ENCODE results near the gene PDE4B. TPM values are rescaled to one million over a fixed set of nuclear protein-coding genes. Genes with fewer than 3 reads are reported as not detected.

The PDE4B gene
- polyA plus RNA-seq, 2 of the 4 experiments (the other 2 are of a cell fraction), result 20.2 to 56.8 TPM

DNA sequence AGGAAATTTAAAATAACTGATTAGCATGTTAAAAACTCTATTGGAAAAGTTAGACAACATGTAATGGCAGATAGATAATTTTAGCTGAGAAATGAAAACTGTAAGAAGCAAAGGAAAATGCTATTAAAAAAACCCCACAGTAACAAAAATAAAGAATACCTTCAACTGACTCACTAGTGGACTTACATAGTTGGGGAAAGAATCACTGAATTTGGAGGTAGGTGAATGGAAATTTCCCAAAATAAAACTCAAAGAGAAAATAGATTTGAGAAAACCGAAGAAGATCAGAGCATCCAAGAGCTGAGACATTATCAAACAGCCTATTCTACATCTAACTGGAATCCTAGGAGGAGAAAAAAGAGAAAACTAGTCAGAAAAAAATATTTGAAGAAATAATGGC lies 34.7 kb downstream of the PDE4B start:
- POLR2A ChIA-PET, result no interaction called here
- DNase-seq (ENCODE audit: low read depth in 1 of 2, low spot score in 1 of 2), result no peak

GRCh38 chr1:65830306-65830705 lies 37.6 kb downstream of the PDE4B start:
- Histone ChIP-seq H3K4me3 (no peak overlapping the region), H3K9me3 (no peaks in the 10 kb centered on the region), H3K4me1 (no peaks in the 10 kb centered on the region), H3K27ac (no peak overlapping the region), H3K4me2 (no peak overlapping the region)
- CTCF ChIA-PET, result no interaction called here
- POLR2A ChIA-PET, result no interaction called here
- TF ChIP-seq FOSL2 (IDR thresholded peaks at IDR 0.05), result no peak
- TF ChIP-seq FOSL2 (CRISPR knock-in tag; IDR thresholded peaks at IDR 0.05), result no peak
- TF ChIP-seq MAFK (IDR thresholded peaks at IDR 0.05; ENCODE audit: partially characterized antibody), result no peak
- no peak for TF ChIP-seq POLR2AphosphoS2 (conservative IDR thresholded peaks at IDR 0.05; ENCODE audit: low read length)
- no peak for TF ChIP-seq JUNB (IDR thresholded peaks at IDR 0.05)
- no peak for TF ChIP-seq MAZ (IDR thresholded peaks at IDR 0.05; ENCODE audit: borderline replicate concordance, low read depth, low read length)
- TF ChIP-seq HOXB13 (CRISPR knock-in tag; IDR thresholded peaks at IDR 0.05; ENCODE audit: low read depth), result no peak
- no peak for TF ChIP-seq HEYL (CRISPR knock-in tag; IDR thresholded peaks at IDR 0.05)
- TF ChIP-seq EHMT2 (IDR thresholded peaks at IDR 0.05; ENCODE audit: low read depth), result no peak
- no peak for TF ChIP-seq KDM5A (IDR thresholded peaks at IDR 0.05)
- no peak for TF ChIP-seq NPAS2 (CRISPR knock-in tag; IDR thresholded peaks at IDR 0.05; ENCODE audit: borderline replicate concordance)
- TF ChIP-seq HES2 (IDR thresholded peaks at IDR 0.05), result no peak
- no peak for TF ChIP-seq PHF8 (IDR thresholded peaks at IDR 0.05; ENCODE audit: borderline replicate concordance, low read depth)
- no peak for TF ChIP-seq TP53 (CRISPR knock-in tag; IDR thresholded peaks at IDR 0.05)
- ATAC-seq (no peak), FAIRE-seq (no peak), DNase-seq (ENCODE audit: low read depth in 1 of 2, low spot score in 1 of 2) (no peak)
- WGBS (ENCODE audit: missing lambda C conversion rate), result 80% methylated on average over 1 of the region's 1 CpG

More for the DNA sequence above, 34.7 kb downstream of the PDE4B start:
- H3K9me3 ChIP-seq, result no peaks in the 10 kb centered on the region
- no peak overlapping the region for H3K4me3 ChIP-seq
- H3K4me1 ChIP-seq, result no peaks in the 10 kb centered on the region
- no peak overlapping the region for H3K4me2 ChIP-seq
- ATAC-seq (no peak), FAIRE-seq (no peak)
- no peak overlapping the region for H3K27ac ChIP-seq
- WGBS (ENCODE audit: missing lambda C conversion rate), result 4% methylated on average over 1 of the region's 1 CpG
- CTCF ChIA-PET, result no interaction called here
- TF ChIP-seq, protein P1, sequence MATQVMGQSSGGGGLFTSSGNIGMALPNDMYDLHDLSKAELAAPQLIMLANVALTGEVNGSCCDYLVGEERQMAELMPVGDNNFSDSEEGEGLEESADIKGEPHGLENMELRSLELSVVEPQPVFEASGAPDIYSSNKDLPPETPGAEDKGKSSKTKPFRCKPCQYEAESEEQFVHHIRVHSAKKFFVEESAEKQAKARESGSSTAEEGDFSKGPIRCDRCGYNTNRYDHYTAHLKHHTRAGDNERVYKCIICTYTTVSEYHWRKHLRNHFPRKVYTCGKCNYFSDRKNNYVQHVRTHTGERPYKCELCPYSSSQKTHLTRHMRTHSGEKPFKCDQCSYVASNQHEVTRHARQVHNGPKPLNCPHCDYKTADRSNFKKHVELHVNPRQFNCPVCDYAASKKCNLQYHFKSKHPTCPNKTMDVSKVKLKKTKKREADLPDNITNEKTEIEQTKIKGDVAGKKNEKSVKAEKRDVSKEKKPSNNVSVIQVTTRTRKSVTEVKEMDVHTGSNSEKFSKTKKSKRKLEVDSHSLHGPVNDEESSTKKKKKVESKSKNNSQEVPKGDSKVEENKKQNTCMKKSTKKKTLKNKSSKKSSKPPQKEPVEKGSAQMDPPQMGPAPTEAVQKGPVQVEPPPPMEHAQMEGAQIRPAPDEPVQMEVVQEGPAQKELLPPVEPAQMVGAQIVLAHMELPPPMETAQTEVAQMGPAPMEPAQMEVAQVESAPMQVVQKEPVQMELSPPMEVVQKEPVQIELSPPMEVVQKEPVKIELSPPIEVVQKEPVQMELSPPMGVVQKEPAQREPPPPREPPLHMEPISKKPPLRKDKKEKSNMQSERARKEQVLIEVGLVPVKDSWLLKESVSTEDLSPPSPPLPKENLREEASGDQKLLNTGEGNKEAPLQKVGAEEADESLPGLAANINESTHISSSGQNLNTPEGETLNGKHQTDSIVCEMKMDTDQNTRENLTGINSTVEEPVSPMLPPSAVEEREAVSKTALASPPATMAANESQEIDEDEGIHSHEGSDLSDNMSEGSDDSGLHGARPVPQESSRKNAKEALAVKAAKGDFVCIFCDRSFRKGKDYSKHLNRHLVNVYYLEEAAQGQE (IDR thresholded peaks at IDR 0.05), result no peak
- TF ChIP-seq MYC (IDR thresholded peaks at IDR 0.05; ENCODE audit: borderline replicate concordance, low read length) (no peak), CBX8 (IDR thresholded peaks at IDR 0.05) (no peak)

GRCh38 chr1:65832296-65832695 lies 39.6 kb downstream of the PDE4B start:
- POLR2A ChIA-PET, result no interaction called here
- H3K4me3 ChIP-seq, result no peak overlapping the region
- no peaks in the 10 kb centered on the region for H3K4me1 ChIP-seq
- CTCF ChIA-PET, result no interaction called here
- no peaks in the 10 kb centered on the region for H3K9me3 ChIP-seq
- FAIRE-seq (no peak), ATAC-seq (no peak), DNase-seq (ENCODE audit: low read depth in 1 of 2, low spot score in 1 of 2) (no peak)
- WGBS (ENCODE audit: missing lambda C conversion rate), result 32% methylated on average over 3 of the region's 3 CpGs
- no peak overlapping the region for H3K27ac ChIP-seq
- no peak overlapping the region for H3K4me2 ChIP-seq
- TF ChIP-seq POLR2A (IDR thresholded peaks at IDR 0.05; ENCODE audit: low read length), result no peak
- TF ChIP-seq USF2 (IDR thresholded peaks at IDR 0.05), result no peak
- TF ChIP-seq EHF (CRISPR knock-in tag; IDR thresholded peaks at IDR 0.05), result no peak
- no peak for TF ChIP-seq E2F6 (IDR thresholded peaks at IDR 0.05; ENCODE audit: borderline replicate concordance, low read depth)
- no peak for TF ChIP-seq RFX5 (IDR thresholded peaks at IDR 0.05)
- TF ChIP-seq HMGXB4 (CRISPR knock-in tag; IDR thresholded peaks at IDR 0.05; ENCODE audit: borderline replicate concordance), result no peak
- TF ChIP-seq CBX8 (IDR thresholded peaks at IDR 0.05), result no peak

All from A549 (cell line).